ENCODE data around the gene PYROXD2.

The PYROXD2 gene

DNA sequence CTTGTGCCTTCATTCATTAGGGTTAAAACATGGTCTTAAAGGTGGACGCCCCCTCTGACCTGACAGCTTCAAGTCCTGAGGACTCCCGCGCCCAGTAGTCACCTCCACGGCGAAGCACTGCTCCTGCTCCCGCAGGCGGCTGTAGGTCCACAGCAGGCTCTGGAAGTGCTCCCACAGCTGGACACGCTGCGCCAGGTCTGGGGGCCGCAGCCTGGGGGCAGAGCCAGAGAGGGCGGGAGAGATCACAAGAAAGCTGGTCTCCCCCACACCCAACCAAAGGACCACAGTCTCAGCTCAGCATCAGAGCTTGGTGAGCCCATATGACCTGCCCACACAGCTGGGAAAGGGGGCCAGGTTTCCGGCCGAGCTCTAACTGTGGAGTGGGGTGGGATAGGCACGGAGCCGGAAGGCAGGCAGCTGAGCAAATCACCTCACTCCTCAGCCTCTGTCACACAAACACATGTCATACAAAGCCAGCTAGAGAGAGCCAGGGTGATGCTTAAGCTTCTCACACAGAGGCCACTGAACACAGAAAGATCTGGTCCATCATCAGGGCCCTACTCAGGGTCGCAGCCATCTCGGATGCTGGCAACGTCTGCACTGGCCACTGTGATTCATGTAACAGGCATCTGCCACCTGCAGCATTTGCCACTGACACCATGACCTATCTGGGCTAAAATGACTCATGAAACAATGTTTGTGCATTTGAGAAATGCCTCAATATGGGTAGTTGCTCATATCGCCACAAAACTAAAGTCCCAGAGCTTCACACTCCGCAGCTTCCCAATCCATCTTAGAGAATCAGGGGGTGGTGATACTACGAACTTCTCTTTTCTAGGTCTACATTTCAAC is 19.1 kb upstream of the PYROXD2 start:
- DNase-seq: no peak

DNA sequence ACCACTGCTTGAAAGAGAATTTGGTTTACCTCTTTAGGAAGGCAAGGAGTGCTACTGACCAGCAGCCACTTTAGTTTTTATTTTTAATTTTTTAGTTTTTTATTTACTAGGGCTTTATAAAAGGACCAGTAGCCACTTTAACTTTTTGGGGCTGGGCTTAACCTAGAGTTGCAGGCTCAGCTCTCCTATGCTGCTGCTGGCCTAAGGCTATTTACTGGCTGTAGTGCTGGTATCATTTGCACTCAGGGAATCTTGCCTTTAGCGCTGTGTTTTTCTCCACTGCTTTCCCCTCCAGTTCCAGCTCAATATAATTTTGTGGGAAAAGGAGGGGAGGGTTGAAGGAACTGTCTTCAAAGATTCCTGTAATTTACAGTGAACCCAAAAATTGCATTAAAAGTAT is 18.4 kb upstream of the PYROXD2 start:
- DNase-seq: no peak

DNA sequence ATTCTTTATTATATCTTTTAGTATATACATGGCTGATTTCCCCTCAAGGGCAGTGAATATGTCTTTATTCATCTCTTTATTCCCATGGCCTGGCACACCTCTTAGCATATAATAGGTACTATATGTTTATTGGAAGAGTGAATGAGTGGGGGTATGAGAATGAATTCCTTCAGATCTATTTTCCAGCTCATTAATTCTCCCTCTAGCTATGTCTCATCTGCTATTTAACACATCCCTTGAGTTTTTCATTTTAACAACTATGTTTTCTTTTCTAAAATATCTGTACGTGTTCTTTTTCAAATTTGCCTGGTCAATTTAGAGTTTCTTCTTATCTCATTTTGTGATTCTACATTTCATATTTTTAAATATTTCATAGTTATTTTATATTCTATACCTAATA is 17.3 kb upstream of the PYROXD2 start:
- no peak for DNase-seq

DNA sequence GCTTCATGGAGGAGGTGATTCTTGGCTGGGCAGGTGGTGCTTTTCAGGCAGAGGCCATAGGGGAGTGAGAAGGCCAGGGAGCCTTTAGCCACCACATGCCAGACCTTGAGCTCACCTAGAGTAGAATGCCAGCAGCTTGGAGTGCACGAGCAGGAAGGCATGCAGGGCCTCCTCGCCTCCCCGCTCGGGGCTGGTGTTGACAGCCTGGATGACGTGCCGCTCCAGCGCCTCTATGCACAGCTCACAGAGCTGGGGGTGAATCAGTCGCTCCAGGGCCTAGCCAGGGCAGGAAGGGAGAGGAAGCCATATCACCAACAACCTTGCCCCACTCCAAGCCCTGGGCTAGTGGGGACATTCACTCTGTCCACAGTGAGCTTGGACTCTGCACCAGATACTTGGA is 16.0 kb upstream of the PYROXD2 start:
- no peak for DNase-seq

DNA sequence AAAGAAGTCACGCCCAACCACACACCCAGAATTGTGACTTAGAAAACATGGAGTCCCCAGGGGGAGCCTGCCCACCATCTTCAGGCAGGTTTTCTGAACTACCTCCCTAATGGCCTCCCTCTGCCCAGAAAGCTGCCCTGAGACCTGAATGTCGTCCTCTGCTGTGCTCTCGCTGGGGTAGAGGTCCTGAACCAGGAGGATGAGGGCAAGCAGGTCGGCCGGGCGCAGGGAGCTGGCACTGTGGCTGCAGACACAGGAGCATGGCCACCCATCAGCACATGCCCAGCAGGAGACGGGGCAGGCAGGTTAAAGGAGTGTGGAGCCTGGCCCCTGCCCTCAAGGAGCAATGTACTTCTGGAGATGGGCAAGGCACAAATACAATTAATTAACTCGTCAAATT is 15.4 kb upstream of the PYROXD2 start:
- no peak for DNase-seq

DNA sequence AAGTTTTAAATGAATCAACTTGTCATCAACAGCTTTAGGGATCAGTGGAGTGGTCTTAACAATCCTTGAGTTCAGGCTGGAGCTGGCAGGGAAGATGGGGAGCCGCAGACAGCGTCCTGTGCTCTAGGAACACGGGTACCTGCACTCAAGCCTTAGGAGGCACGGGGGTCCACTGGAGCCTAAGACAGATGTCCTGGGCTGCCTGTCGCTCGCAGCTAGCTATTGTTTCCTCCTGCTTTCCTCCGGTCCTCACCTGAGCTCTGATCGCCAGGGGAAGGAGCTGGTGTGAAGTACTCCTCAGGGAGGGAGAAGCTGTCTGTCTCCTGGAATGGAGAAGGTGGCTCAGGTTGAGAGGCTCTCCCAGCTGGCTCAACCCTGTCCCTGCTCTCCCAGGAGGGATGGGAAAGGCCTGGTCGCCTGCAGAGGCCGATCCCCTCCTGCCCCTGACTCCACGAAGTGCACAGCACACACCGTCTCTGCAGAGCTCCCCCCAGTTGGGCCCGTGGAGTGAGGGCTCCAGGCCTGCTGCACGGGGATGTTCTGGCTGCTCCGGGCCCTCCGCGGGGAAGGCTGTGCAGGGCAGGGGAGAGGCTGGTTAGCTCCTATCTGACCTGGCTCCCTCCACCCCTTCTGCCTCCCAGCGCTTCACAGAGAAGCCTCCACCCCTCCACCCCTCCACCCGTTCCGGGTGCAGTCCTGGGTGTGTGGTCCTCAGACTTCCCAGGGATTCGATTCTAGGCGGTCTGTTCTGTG is 14.5 kb upstream of the PYROXD2 start:
- DNase-seq: no peak

DNA sequence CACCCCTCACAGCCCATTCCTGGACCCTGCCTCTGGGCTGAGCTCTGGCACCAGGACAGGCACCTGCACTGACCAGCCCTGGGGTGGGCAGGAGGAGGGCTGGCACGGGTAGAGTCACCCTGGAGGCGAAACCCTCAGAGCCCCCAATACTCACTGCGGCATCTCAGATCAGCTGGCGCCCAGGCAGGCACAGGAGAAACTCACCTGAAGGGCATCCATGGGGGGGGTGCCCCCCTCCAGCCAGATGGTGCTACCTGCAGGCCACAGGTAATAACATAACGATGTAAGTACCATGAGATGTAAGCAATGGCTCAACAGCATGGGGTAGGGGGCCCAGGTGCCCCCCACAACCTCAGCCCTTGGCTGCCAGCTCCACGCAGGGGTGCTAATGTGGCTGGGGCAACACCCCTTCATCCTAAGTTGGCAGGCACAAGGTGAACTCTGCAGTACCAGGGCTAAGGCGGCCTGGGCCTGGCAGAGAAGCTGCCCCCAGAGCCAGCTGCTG is 12.1 kb upstream of the PYROXD2 start:
- no peak for DNase-seq

DNA sequence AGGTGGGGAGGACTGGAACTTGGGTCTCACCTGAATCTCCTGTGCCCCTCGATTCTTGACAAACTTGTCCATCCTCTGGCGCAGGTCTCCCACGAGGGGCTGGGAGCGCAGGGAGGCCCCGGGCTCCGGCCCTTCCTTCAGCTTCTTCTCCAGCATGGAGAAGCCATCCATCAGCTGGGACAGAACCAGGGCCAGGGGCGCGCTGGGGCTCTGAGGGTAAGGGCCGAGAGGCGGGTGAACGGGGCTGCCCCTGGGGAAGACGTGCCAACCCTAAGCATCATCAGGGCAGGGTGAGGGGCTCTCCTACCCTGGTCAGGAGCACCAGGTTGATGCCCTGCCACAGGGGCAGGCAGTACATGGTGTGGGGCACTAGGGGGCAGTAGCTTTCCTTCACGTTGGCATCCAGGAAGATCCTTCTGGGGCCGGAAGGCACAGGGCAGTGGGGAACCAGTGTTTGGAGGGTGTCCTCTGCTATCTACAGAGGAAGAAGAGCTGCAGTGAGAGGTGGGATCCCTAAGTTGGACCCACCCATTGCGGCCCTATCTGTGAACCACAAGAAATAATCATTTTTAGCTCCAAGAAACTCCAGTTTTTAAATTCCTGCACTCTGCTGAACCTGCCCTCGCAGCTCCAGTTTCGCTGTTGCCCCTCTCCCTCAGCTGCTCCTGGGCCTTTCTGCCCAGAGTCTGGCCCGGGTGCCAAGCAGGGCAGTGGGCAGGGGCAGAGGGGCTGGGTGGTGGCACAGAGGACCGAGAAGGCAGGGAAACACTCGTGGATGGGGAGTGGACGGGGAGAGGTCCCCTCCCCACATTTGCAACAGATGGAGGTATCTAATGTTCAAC is 10.8 kb upstream of the PYROXD2 start:
- DNase-seq: peak; percentile 28

DNA sequence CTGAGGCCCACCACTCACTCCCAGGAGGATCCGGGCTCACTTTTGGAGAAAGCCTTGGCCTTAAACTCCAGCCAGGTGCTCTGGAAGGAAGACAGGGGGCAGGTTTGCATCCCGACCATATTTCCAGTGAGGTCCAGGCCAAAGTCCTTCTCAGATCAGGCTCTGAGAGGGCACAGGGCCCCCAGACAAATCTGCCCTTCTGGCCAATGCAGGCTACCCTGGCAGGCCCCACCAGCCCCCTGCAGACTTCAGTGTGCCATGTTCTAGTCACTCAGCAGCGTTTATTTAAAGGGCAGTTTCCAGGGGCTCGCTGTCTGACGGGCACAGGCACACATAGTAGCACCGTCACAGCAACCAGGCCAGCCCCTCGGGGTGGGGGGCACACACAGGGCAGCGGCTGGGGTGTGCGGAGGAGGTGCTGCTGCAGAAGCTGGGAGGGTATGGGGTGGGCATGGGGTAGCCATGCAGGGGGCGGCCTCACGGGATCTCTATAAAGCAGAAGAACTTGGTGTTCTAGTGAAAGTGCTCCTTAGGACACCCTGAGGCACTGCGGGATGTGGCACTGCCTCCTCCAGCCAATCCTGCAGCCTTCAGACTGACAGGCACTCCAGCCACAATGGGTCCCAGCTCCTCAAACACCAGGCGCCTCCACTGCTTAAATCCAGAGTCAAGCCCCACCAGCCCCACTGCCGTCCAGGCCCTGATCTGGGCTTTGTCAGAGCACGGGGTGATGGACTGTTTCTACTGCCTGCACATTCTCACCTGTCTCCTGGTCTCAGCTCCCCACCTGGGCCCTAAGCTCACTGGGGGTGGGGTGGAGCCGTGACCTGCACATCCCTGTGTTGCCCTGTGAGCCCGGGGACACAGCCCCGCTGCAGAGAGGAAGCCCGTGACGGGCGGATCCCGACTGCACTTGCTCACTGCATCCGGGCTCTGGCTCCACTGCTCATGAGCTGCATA is 9.6 kb upstream of the PYROXD2 start:
- no peak for DNase-seq

DNA sequence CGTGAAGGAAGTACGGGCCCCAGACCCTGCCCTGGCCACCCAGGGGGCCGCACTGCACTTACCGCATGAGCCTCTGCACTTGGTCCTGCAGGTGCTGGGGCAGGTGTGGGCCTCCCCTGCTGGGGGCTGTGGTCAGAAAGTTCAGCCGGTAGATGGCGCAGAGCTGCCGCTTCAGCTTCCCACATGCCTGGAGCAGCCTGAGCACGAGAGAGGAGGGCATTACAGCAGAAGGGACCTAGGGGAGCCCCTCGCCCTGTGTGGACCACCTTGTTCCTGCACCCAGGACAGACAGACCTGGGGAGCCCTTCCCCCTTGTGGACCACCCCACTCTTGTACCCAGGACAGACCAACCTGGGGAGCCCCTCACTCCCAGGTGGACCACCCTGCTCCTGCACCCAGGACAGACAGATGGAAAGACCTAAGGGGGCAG is 8.7 kb upstream of the PYROXD2 start:
- no peak for DNase-seq

DNA sequence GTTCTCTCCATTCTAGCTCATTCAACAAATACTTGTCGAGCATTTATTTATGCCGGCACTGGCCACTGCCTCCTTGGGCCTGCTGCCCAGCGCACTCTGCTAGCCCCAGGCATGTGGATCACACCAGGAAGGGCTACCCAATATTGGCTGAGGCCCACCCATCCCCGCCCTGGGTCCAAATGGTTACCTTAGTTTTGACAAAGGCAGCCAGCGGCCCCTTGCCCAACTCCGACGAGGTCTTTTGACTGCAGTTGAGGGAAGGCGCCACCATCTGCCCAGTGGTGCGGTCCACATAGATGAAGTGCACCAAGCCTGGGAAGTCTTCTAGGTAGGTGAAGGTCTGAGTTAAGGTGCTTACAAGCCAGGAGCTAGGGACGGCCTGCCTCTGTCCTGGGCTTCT is 7.2 kb upstream of the PYROXD2 start:
- DNase-seq: no peak

DNA sequence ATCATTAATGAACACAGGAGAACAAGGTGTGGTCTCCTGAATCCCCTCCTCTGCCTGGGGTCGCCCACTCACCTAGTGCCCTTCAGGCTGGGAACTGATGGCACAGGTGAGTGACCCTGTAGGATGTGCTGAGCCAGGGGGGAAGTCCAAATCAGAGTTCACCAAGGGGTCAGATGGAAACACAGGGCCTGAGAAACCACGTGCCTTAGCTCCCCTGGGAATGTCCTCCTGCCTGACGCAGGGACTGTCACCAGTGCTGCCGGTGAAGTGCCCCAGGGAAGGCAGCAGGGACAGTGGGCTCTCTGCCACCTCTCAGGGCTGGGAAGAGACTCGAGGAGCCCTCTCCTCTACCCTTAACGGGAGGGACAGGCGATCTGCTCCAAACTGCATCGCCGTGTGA is 5.8 kb upstream of the PYROXD2 start:
- DNase-seq: no peak

DNA sequence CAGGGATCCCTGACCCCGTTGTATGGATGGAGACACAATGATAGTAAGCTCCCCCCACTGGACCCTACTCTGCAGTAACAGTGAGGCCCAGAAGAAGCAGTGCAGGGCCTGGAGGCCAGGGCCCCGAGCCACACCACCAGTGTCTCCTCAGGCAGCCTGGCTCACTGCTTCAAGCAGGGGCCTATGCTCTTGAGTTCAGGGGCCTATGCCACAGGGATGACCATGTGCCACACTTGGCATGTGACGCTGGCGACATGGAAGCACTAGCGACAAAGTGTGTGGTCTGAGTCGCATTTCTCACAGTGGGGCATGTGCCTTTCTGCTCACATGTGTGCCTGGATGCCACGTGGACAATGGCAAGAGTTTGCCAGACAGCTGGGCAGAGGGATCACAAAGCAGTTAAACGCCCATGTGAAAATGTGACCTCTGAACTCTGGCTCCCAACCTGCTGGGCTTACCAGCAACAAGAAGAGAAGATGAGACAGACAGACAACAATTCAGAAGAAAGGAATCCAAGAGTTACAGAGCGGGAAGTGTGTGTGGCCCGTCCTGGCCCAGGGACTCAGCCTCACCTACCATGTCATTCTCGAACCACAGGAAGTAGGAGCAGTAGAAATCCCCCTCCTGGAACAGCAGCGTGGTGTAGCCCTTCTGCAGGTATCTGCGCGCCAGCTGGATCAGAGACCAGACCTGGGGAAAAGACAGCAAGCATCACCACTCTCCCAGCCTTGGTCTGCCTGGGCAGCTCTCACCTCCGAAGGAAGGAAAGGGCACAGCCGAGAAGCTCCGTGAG is 4.7 kb upstream of the PYROXD2 start:
- DNase-seq: no peak

DNA sequence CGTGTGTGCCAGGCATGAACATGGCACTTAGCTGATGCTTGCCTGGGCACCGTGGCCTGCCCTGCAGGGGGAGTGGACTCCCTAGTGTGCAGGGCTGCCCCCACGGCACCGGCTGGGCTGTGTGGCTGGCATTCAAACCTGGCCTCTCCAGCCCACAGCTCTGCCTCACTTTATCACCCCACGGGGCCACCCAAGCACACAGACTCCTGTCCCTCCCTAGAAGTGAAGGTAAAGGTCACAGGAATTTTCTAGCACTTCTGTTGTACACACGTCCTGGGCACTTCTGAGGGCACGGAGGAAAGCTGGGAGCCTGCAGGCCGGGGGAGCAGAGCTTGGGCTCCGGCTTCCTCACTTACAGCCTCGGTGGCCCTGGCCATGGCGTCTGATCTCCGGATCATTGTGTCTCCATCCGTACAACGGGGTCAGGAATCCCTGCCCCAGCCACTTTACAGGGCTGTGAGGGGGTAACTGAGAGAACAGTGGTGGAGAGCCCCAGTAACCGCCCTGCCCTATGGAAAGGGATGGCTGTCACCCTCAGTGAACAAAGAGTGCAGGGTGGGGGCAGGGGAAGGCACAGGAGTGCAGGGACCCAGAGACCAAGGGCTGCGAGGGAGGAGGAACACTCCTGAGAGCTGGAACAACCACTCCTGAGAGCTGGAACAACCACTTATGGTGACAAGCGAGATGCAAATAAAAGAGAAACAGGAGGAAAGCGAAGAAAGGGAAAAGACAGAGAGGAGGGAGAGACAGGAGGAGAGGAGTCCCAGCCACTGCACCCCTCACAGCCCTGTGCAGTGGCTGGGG is 3.9 kb upstream of the PYROXD2 start:
- DNase-seq: no peak

DNA sequence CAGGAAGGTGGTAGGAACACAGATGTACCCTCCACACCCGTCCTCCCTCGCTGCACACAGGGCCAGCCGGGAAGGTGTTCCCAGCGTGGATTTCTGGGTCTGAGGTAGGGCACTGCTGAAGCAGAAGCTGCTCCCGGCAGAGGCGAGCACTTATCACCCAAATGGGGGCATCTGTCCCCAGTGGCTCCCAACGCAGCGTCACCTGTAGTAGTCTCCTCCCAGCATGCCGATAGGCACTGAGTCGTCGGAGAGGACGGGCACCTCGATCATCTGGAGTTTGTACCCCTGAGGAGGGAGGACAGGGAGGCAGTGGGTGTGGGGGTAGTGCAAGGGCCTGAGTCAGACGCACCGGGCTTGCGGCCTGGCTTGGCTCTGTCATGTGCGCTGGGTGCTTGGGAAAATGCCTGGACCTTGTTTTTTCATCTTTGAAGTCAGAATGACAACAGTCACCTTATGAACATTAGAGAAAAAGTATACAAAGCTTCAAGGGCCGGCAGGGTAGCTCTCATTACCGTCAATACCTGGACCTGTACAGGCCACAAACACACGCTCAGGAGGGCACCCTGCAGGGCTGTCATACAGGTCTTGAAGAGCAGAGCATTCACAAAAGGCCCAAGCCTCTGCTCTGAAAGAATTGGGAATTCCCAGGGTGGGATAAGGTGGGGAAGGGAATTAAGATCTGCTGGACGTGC is 3.1 kb upstream of the PYROXD2 start:
- DNase-seq: no peak

DNA sequence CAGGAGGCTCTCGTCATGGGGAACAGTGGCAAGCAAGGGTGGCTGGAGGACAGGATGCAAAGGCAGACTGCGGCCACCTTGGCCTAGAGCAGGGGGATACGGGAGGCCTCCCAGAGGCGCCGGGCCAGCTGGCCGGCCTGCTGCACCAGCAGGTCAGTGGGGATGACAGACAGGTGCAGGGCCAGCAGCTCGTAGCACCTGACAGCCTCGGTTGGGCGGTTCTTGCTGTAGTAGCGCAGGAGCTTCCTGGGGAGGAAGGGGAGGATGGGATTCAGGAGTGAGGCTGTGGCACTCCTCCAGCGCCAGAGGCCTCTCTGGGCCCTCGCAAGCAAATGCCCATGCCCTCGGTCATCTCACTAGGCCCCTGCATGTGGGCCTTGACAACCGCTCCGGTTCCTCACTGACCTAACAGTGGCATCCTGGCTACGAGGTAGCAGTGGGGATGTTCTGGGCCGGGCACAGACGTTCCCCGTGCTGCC is 2.5 kb upstream of the PYROXD2 start:
- DNase-seq: no peak

DNA sequence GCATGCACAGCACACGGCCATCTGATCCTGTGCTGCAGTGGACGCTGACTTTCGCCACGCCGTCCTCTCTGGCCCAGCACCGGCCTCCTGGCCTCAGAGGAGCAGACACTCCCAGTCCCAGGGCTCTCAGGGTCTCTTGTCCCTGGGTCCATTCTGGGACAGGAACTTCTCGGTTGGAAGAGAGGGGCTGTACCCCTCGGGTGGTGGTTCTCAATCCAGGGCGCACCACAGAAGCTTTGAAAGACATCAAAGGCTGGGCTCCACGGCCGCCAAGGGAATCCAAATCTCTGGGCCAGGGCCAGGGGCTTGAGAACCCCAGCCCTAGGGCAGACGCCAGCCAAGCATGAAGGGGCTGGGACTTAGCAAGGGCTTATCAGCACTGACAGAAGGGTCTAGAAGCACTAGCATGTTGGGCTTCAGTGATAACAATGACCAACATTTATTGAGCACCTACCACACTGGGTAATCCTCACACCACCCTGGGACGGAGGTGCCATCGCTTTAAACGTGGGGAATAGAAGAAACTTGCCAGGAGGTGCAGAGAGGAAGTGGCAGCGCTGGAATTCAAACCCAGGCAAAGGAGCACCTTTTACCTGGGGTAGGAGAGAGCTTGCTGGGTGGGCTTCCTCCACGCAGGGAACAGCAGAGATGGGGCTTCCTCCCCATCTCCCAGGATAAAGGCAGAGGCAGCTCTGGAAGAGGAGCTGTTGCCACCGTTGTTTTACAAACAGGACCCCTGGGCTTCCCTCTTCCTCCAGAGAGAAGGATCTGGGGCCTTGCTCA is 1.8 kb upstream of the PYROXD2 start:
- DNase-seq: no peak

DNA sequence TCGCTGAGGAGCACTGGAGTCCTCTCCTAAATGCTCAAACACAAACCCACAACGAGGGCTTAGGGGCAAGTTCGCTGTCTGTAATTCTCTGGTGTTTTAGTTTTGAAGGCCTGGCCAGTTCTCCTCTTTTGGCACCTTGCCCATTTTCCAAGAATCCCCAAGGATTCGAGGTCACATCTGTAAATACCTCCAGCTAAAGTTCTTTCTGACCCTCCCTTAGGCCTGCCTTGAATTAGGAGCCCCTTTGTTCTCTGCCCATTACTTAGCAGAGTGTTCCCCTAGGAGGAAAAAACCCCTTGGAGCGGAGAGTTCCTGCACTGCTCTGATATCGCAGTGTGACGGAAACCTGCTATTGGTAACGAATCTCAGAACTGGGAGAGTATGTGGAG is 743 bp upstream of the PYROXD2 start:
- DNase-seq: no peak

DNA sequence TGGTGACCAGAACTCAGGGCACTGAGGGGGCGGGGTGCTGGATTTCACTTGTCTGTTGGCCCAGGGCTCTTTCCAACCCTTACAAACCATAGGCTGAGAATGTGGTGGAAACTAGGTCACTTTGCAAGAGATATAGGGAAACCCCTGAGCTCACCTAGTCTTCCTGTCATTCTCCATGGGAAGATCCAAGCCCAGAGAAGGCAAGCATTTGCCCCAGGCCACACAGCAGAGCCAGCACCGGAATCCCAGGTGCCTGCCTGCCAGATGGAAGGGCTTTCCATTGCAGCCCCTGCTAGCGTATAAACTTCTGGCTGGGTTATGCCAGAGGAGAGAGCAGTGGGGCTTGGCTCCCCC is 427 bp downstream of the PYROXD2 start:
- no peak for DNase-seq

Data from stimulated activated CD4-positive, alpha-beta T cell treated with anti-CD3 and anti-CD28 coated beads, Interleukin-12 subunit alpha, Interleukin-12 subunit beta, amount 100 ng/mL, for 4 hours (primary cell).